Stimulated activated CD4-positive, alpha-beta T cell treated with anti-CD3 and anti-CD28 coated beads, Interleukin-15, amount 100 ng/mL, for 24 hours (primary cell): ENCODE results near the gene C19orf53.
A peak's percentile ranks its signal among the peaks of the same experiment; 100 is the strongest.

ENCODE experiments used
- DNase-seq: peaks from one replicate; pipeline ENCODE4 v3.0.0-alpha.2; 2020

The C19orf53 gene

DNA sequence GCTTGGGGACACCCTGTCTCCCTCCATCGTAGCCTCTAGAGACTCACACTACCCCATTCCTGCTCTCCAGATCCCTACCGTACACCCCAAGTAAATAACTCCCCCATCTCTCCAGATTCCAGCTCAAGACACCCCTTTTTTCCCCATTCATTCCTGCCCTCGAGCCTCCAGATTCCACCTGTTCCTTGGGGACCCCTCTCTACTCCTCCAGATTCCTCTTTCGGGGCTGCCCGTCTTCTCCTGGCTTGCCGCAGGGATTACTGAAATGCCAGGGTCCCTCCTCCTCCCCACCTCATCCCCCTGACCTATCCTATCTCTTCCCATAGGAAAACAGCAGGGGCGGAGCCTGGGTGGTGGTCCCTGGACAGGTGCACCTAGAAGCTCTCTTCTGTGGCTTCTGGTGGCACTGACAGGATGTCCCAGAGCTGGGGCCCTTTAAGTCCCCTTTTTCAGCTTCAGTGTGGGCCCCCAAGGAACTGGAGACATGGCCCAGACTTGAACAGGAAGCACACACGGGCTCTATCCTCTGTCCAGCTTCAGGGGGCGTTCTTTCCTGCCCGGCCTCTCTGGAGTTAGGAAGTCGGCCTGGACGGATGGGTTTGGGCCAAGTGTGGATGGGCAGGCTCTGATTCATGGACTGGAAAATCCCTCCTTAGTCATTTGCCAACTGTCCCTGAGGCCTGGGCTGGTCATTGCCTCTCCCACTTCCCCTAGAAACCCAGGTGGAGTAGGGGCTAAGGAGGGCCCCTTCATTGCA is 22.2 kb downstream of the C19orf53 start:
- DNase-seq = no peak

GRCh38 chr19:13797058-13797440 is 22.8 kb downstream of the C19orf53 start:
- DNase-seq = no peak

DNA sequence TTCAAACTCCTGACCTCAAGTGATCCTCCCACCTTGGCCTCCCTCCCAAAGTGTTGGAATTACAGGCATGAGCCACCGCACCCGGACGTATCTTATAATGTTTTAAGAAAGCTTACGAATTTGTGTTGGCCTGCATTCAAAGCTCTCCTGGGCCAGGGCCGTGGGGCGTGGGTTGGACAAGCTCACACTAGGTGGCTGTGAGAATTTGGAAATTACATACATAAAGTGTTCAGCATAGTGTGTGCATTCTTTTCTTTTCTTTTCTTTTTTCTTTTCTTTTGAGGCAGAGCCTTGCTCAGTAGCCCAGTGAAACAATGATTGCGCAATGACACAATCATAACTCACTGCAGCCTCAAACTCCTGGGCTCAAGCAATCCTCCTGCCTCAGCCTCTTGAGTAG is 23.6 kb downstream of the C19orf53 start:
- DNase-seq = no peak

- DNase-seq = no peak
Observed at GRCh38 chr19:13799669-13800068, 25.4 kb downstream of the C19orf53 start.

DNA sequence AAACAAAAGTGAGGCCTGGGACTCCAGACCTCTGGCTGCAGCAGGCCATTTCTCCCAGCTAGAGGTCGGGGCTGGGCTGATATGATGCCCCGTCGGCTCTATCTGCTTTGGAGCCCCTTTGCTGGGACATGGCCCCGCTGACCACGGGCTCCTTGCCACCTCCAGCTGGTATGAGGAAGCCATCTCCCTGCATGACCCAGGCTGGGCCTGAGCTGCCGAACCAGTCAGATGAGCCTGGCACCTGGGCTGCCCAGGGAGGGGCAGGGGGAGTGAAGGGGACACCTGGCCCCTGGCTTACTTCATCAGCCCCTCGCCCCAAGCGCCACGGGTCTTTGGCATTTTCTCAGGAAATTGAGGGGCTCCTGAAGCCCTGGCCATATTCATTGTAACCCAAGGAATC is 28.8 kb downstream of the C19orf53 start:
- DNase-seq = no peak

DNA sequence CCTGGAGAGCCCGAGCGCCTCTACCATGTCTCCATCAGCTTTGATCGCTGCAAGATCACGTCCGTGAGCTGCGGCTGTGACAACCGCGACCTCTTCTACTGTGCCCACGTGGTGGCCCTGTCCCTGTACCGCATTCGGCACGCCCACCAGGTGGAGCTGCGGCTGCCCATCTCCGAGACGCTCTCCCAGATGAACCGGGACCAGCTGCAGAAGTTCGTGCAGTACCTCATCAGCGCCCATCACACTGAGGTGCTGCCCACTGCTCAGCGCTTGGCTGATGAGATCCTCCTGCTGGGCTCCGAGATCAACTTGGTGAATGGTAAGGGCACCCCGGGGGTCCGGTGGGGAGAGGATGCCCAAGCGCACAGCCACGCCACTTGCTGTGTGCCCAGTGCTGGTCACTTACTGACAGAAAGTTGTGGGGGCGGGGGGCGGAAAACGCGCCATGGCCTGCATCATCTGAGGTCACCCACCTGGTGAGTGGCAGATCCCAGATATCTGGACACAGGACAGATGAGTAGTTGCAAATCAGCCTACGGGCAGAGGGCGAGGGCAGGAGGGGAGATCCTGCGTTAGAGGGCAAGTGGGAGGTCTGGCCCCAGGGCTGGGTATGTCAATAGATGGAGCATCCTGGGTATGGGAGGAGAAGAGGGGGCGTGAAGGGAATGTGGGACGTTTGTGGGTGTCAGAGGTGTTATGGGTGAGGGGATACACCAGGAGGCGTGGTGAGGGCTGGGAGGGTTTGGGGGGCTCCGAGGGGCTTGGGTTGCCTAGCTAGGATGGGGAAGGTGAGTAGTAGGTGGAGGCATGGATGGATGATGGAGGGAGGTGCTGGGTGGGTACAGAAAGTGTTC is 30.8 kb downstream of the C19orf53 start:
- peak; percentile 33 for DNase-seq

- DNase-seq = no peak
Observed at GRCh38 chr19:13806728-13807127, 32.5 kb downstream of the C19orf53 start.

GRCh38 chr19:13807421-13808021 is 33.3 kb downstream of the C19orf53 start:
- no peak for DNase-seq

GRCh38 chr19:13808856-13809255 is 34.6 kb downstream of the C19orf53 start:
- no peak for DNase-seq

- no peak for DNase-seq
Observed at GRCh38 chr19:13812544-13812943, 38.3 kb downstream of the C19orf53 start.

- no peak for DNase-seq
Observed at GRCh38 chr19:13813147-13813546, 38.9 kb downstream of the C19orf53 start.

GRCh38 chr19:13814550-13814949 is 40.3 kb downstream of the C19orf53 start:
- DNase-seq = no peak

DNA sequence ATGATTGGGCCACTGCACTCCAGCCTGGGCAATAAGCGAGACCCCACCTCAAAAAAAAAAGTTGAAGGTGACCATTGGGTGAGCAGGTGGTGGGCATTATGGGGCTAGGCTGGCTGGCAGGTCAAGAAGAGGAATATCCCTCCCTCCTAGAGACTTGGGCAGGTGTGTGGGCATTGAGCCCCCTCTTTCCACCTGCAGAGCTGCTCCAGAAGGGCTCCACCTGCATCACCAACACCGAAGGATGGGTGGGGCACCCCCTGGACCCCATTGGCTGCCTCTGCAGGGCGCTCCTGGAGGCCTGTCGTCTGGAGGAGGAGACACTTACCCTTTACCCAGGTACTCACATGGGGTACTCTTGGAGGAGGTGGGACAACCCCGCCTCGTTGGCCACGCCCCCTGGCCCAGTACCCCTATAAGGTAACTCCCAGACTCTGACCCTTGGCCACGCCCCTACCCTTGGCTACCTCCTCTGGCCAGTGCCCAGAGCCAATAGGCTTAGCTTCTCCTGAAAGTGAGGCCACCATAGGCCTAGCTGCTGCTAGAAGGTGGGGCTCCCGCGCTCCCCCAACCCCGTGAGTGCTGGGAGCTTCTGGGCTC is 42.9 kb downstream of the C19orf53 start:
- DNase-seq = peak; percentile 39

GRCh38 chr19:13817615-13818371 is 43.5 kb downstream of the C19orf53 start:
- DNase-seq = peak; percentile 50

GRCh38 chr19:13819238-13819637 is 45.0 kb downstream of the C19orf53 start:
- DNase-seq = no peak

DNA sequence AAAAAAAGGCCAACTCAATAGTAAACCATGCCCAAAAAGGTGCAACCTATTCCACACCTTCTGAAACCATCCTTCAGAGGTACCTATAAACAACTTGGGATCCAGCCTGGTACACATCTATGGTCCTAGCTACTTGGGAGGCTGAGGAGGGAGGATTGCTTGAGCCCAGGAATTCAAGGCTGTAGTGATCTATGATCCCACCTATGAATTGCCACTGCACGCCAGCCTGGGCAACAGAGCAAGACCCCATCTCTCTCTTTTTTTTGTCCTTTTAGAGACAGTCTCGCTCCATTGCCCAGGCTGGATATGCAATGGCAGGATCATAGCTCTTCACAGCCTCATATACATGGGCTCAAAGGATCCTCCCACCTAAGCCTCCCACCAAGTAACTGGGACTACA is 47.0 kb downstream of the C19orf53 start:
- DNase-seq = no peak

DNA sequence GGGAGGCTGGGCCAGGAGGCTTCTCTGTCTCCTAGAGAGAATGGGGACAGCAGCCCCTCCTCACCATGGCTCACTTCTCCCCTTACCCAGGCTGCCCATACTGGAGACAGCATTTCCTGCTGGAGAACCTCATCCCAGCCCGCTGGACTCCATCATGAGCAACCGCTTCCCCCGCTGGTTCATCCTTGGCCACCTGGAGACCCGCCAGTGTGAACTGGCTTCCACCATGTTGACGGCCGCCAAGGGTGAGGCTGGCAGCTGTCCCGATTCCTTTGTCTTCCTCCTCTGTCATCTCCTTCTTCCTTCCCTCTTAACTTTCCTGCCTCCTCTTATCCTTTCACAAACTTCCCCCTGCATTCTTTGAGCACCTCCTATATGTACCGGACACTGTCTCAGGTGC is 49.0 kb downstream of the C19orf53 start:
- no peak for DNase-seq

DNA sequence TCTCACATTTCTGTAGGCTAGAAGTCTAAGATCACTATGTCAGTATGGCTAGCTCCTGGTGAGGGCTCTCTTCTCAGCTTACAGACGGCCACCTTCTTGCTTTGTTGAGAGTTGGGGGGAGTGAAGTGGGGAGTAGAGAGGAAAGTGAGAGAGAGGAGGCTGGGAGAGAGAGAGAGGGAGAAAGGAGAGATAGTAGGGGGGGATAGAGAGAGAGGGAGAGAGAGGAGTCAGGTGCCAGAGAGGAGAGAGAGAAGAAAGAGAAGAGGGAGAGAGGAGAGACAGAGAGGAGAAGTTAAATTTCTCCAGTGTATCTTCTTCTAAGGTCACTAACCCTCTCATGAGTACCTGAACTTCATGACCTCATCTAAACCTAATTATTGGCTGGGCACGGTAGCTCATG is 49.6 kb downstream of the C19orf53 start:
- no peak for DNase-seq

DNA sequence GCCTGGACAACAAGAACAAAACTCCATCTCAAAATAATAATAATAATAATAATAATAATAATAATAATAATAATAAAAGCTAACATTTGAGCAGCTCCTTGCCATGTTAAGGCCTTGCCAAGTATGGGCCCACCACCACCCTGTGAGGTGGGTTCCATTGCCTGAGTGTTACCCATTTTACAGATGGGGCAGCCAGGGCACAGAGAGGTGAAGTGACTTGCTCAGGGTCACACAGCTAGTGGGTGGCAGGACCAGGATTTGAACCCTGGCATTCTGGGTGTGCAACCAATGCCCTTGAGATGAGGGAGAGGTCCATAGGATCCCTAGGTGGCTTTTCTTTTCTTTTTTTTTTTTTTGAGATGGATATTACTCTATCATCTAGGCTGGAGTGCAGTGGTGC is 50.4 kb downstream of the C19orf53 start:
- no peak for DNase-seq

DNA sequence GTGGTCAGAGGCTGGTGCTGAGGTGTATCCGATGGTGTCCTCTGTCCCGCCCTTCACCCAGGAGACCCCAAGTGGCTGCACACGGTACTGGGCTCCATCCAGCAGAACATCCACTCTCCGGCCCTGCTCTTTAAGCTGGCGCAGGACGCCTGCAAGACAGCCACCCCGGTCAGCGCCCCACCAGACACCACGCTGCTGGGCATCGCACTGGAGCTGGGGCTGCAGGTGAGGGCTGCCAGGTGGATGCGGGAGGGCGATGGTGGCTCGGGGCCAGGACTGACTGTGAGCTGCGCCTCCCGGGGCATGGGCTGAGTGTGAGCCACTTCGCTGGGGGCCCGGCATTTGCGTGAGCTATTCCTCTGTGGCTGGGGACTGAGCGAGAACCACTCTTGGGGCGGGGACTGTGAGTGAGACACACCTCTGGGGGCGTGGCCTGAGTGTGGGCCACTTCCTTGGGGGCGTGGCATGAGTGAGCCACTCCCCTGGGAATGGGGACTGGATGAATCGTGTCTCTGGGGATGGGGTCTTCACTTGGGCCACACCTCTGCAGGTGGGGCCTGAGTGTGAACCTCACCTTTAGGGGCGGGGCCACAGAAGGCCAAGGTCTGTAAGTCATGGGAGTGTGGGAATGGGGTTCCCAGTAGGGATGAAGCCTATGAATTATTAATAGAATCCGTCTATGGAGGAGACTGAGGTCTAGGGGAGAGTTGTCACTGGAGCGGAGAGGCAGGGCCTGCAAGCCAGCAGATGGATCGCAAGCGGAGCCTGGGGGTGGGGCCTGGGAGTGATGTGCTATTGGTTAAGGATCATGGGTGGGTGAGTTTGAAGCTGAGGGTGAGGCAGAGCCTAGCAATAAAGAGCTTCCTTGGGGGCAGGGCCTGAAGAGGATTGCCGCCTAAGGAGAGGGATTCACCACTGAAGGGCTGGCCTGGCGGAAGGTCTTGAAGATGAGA is 51.5 kb downstream of the C19orf53 start:
- DNase-seq = no peak

DNA sequence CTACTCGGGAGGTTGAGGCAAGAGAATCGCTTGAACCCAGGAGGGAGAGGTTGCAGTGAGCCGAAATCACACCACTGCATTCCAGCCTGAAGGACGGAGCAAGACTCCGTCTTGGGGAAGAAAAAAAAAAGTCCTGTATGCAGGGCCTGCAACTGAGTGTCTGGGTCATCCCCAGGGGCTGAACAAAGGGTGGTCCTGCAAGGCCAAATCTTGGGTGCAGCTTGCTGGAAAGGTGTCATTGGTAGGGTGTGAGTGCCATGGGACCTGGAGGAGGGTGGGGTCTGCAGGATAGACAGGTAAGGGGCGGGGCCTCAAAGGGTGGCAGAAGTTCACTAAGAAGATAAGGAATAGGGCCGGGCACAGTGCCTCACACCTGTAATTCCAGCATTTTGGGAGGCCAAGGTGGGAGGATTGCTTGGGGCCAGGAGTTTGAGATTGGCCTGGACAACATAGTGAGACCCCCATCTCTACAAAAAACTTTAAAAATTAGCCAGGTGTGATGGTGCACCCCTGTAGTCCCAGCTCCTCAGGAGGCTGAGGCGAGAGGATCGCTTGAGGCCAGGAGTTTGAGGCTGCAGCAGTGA is 52.5 kb downstream of the C19orf53 start:
- DNase-seq = no peak
